HG03520 (cell line): ENCODE data around the gene ACOT7.
"Not testable (repeated sequence)": the region's sequence is repeated elsewhere in the genome, so short reads cannot be mapped to it uniquely, and the experiment has no call there.

ENCODE experiments used
- ATAC-seq: cut with Tn5 transposase; IDR thresholded peaks from one replicate; pipeline ENCODE4 v1.9.1; 2021; ENCODE audit warnings: mild to moderate bottlenecking, moderate library complexity; ENCODE audit not compliant: unreplicated experiment

The ACOT7 gene

DNA sequence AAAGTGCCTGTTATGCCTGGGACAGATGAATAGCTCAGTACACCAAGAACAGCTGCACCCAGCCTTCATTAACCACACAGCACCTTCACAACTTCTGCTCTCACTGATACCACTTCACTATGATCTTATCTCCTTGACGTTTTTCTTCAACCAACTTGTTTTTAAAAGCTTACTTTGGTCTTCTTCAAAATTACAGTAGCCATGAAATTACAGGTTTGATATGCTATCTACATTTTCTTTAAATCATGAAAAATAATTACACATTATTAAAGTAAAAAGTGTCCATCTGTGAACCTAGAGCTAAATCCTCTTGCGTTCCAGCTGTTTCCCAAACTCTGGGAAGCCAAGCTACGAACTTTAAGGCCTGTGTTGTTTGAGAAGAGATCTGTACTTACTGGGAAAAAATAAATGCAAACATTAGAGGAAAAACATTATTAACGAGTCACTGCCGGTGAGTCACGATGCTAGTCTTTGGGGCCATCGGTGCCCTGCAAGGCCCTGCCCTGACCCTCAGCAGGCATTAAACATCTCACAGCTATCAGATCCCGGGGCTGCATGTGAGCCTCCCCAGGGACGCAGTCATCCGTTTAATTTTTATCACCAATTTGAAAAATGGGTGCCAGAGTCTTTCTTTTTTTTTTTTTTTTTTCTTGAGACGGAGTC is 76.3 kb downstream of the ACOT7 start:
- no peak for ATAC-seq

DNA sequence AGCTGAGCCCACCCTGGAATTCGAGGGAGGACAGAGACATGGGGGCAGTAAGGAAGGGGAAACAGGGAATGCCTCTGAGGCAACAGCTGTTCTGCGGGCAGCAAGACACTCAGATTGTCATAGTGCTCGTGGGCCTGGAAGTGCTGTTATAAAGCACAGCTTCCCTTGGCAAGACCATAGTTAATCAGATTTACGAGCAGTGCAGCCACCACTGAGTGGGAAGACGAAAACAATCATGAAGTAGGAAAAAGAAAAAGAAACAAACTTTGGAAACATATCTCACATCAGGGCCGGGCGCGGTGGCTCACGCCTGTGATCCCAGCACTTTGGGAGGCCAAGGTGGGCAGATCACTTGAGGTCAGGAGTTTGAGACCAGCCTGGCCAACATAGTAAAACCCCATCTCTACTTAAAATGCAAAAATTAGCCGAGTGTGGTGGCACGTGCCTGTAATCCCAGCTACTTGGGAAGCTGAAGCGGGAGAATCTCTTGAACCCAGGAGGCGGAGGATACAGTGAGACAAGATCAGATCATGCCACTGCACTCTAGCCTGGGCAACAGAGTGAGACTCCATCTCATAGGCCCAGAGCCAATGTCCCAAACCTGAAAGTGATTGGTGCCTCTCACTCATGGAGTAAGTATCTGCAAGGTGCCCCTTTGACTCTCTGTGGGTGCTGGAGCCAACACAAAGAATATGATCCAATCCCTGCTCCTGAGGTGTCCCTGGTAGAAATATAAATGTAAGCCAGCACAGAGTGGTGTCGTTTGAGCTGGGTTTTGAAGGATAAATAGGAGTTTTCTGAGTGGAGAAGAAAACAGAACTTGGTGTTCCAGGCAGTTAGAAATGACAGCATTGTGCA is 77.1 kb downstream of the ACOT7 start:
- ATAC-seq = no peak

DNA sequence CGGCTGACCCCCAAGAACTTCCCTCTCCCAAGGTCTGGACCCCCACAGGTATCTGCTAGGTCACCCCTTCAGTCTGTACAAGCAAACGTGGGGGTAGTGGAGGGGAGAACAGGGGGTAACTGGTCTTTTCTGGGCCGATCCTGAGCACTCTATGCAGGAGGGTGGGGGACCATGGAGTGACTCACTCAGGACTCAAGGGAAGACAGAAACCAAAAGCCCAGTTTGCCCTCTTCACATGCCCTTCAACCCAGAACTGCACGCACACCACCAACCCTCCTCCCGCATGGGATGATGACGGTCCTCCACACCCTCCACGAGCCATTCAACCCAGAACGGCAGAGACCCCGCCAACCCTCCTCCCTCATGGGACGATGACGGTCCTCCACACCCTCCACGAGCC is 79.1 kb downstream of the ACOT7 start:
- no peak for ATAC-seq

DNA sequence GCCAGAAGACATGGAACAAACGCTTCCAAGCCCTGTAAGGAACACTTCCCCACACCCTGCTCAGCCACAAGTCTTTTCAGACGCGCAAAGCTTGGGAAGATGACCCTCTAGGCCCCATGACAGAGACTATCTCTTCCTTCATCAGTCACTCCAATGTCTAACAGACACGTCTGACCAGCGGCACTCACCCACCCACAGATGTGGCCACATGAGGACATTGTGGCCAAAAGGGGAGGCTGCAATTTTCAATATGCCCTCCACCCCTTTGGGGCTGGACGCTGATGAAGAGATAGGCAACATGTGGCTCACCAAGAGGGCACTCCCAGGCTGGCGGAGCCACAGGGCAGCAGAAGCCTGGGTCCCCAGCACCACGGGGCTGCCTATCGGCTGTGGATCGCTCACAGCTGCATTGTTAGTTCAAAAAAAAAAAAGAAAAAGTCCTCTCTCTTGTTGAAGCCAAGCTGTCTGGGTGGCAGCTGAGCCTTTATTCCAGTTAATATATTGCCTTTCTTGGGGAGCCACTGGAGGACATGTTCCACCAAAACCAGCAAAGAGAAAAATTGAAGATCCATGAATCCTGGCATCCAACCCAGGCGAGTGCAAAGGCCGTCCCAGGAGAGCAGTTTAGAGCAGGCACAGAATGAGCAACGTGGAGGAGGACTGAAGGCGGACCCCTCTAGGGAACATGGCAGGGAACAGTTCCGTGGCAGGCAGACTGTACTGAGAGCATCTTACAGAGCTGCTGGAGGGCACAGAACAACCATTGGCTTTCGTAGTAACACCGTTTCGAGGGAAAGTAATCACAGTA is 80.0 kb downstream of the ACOT7 start:
- no peak for ATAC-seq

DNA sequence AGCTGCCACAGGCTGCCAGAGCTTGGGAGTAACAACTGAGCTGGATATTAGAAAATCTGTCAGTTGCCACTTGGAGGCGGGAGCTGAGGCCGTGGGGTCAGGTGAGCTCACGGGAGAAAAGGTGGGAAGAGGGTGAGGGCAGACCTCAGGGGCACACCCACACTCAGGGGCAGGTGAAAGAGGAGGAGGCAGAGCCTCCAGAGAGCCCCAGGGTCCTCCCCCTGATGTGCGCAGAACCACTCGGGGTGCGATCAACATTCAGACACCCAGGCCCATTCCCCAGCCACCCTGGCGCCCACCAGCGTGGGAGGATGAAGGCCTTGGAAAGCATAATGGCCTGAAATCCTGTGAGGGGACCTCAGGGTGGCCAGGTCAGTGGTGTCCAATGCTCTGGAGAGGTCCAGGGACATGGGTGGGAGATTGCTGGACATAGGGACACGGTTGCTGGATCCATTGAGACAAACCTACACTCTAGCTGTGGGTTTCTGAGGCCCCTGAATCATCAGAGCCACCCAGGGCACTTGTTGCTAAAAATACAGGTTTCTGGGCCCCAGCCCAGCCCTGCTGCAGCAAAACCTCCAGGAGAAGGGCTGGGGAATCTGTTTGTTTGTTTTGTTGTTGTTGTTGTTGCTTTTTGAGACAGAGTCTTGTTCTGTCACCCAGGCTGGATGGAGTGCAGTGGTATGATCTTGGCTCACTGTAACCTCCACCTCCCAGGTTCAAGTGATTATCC is 83.3 kb downstream of the ACOT7 start:
- ATAC-seq = no peak

DNA sequence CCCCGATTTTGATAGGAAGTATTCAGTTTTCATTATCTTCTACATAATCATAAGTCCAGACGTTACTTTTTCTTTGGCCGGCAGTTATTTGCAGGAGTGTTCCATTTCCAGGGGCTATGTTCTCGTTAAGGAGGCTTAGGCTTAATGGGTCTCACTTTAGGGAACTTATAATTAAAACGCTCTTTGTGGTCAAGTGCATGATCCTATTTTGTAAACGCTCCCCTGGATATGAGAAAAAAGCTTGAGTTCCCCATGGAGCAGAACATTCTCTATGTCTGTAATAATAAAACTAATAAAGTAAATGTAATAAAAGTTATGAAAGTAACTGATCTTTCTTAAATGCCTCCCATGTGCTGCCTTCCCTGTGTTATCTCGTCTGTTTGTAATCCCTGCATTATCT is 84.0 kb downstream of the ACOT7 start:
- ATAC-seq = no peak

DNA sequence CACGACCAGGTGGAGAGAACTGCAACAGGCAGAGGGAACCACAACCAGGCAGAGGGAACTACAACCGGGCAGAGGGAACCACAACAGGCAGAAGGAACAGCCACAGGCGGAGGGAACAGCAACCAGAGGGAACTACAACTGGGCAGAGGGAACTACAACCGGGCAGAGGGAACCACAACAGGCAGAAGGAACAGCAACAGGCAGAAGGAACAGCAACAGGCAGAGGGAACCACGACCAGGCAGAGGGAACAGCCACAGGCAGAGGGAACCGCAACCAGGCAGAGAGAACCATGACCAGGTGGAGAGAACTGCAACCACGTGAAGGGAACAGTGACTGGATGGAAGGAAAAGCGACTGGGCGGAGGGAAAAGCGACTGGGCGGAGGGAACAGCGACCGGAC is 85.1 kb downstream of the ACOT7 start:
- ATAC-seq = no peak

DNA sequence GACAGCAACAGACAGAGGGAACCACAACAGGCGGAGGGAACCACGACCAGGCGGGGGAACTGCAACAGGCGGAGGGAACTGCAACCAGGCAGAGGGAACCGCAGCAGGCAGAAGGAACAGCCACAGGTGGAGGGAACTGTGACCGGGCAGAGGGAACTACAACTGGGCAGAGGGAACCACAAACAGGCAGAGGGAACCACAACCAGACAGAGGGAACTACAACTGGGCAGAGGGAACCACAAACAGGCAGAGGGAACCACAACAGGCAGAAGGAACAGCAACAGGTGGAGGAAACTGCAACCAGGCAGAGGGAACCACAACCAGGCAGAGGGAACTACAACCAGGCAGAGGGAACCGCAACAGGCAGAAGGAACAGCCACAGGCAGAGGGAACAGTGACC is 85.9 kb downstream of the ACOT7 start:
- not testable (repeated sequence) for ATAC-seq

DNA sequence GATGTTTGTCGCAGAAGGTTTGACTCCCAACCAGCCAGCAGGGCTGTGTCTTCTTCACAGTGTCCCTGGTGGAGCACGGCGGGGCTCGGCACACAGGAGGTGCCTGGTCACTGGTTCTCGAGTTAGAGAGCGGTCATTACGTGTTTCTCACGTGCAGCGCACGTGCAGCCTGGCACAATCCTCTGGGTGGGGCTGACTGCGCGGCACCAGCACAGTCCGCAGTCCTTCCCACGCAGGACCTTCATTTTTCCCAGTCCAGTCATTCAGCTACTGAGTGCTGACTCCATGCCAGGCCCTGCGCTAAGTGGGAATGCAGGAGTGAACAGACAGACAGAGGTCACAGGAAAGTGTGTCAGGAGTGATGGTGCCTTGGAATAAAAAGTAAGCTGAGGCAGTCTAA is 86.5 kb downstream of the ACOT7 start:
- no peak for ATAC-seq

DNA sequence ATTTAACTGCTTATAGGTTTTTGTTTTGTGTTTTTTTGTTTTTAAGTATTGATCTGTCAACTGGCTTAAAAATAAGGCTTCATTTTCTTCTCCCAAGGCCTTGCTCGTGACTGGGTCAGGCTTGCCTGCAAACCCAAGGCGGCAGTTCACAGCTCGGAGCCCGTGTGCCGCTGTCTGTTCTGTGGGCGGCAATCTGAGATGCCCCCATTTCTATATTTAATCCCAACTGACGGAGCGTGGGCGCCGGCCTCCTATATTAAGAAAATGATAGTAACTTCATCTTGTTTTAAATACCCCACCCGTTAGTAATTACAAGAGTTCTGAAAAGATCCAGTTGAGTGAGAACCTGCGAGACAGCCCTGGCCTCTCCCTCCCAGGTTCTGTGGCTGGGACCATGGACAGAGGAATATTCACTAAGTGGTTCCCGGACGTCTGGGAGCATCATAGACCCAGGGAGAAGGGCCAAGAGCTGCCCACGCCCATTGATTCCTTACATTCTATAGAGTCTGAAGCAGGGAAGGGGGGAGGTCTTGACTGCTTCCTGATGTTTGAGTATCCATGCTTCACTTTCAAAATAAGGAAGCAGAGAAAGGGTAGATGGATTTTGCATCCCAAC is 90.1 kb downstream of the ACOT7 start:
- ATAC-seq = no peak

DNA sequence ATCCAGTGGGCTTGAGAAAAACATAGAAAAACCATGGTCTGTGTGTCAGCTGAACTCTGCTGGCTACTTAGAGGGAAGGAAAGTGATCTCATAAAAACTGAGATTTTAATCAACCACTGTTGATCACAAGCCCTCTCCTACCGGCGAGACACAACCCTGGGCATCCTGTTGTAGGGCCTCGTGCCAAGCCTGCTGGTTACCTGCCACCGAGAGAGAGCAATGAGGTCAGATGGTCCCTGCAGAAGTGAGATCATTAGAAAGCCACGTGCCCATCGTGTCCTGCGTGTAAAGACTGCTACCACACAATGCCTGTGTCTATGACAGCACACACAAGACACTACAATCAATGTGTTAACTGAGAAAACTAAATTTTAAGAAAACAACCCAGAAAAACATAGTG is 91.0 kb downstream of the ACOT7 start:
- no peak for ATAC-seq

DNA sequence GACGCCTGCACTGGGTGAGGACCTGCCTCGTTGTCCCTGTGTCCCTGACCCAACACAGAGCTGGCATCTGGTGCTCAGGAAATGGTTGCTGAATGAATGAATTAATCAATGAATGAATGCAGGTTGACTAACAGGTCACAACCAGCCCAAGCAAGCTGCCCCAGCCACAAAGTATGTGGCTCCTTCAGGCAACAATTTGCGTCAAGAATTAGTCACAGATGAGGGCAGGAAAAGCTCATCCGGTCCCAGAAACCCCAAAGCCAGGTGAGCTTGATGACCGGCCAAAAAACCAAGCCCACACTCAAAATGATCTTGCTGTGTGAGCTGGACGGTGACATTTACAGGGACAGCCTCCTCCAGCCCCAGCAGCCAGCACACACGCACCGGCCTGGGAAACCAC is 92.0 kb downstream of the ACOT7 start:
- ATAC-seq = no peak

DNA sequence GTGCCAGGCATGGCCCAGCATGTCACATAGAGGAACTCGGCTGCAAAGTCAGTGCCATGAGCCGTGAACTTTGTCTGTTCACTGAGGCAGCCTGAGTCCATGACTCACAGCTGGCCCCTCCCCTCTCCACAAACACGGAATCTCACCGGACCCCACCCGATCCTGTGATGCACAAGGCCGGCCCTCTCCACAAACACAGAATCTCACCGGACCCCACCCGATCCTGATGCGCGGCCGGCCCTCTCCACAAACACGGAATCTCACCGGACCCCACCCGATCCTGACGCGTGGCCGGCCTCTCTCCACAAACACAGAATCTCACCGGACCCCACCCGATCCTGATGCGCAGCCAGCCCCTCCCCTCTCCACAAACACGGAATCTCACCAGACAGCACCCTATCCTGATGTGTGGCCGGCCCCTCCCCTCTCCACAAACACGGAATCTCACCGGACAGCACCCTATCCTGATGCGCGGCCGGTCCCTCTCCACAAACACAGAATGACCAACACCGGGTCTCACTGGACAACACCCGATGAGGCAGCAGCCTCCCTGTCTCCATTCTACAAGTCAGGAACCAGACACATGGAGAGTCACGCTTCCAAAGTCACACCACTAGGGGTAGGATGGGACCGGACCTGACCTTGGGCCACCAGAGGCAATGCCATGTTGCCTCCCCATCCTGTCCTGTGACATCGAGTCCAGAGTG is 93.1 kb downstream of the ACOT7 start:
- no peak for ATAC-seq

DNA sequence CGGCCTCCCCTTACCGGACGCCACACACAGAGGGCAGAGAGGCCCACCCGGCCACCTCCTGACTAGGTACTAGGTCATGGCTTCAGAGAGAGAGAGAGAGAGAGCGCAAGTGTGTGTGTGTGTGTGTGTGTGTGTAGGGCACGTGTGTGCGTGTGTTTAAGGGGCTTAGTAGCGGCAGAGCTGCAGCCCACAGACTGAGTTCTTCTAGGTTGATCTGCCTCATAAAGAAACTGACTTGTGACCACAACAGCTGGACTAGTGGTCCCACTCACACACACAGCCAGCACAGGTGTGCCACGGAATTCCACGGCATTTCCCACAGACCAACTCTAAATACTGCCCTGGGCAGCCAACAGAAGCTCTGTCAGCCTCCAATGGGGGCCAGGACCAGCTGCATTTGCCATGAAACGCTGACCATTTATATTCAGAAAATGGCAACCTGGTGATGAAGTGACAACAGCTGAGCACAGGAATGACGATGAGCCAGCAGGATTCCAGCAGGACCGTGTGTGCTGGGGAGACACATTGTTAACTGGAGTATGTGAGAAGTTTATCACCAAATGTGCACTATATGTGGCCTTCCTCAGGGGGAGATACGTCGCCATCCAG is 93.9 kb downstream of the ACOT7 start:
- no peak for ATAC-seq

DNA sequence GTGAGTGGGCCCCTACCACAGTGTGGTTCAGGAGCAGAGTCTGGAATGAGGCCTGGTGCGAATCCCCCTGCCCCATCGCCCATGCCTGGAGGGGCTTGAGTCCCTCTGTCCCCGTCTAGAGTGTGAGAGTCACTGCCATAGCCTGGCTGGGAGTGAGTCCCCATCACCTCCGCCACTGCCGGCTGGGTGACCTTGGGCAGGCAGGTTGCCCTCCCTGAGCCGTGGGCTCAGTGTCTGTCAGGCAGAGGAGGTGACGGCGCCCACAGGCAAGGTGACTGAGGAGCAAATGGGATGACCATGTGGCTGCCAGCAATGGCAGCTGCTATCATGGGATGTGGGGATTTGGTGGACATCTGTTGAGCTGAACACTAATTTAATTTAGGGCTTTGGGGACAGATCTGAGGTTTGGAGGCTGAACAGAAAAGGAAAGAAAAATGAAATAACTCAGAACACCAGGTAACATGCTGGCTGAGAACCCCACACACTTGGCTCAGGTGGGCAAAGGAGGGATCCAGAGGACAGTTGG is 94.6 kb downstream of the ACOT7 start:
- no peak for ATAC-seq

DNA sequence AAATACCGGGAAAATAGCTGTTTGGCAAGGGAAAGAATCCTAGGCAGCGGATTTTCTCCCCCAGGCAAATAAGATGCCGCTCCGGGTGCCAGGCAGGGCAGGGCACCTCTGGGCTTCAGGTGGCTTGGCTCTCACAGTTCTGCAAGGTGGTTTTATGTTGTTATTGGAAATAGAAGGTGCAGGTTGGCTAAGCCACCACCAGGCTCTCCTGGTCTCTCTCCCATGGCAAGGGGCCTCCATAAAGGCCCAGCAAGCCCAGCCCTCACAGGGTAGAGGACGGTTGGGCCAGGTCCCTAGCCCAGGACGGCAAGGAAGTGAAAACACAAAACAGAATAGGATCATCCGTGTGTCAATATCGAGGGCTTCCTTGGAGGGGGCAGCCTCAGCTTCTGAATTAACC is 95.0 kb downstream of the ACOT7 start:
- ATAC-seq = no peak

DNA sequence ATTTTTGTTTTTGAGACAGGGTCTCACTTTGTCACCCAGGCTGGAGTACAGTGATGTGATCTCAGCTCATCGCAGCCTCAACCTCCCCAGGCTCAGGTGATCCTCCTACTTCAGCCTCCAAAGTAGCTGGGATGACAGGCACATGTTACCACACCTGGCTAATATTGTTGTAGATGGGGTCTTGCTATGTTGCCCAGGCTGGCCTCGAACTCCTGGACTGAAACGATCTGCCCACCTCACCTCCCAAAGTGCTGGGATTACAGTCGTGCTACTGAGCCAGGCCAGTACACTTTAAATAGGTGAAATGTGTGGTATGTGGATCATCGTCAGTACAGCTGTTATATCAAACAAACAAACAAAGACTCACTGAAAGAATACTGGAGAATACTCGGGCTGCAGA is 97.7 kb downstream of the ACOT7 start:
- no peak for ATAC-seq

DNA sequence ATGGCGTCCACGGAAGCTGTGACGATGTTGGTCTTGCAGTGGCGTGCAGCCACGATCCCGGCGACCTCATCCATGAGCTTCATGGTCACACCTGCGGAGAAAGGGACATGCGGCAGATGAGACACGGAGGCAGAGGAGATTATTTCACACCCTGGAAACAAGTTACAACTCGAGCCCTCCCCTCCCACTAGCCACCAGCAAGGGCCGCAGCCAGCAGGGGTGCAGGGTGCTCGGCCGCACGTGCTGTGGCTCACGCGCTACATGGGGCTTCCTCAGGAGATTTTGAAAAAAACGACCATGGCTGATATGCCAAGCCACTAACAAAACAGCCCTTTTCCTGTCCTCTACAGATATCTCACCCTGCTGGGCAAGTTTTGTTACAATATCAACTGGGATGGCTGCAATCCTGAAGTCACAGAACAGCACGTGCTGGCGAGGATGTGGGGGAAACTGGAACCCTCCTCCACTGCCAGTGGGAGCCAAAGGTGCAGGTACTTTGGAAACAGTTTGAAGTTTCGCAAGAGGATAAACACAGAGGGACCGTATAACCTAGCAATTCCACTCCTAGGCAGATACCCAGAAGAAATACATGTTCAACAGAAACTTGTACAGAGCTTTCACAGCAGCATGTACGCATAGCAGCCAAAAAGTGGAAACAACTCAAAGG is 98.5 kb downstream of the ACOT7 start:
- no peak for ATAC-seq
